IMR-90 (cell line): ENCODE measurements around the gene CTDSPL. TPM values are rescaled to one million over a fixed set of nuclear protein-coding genes. Genes with fewer than 3 reads are reported as not detected.

Experiments used
- ATAC-seq: fragments of 200-7000 bp; cut with Tn5 transposase; 2 replicates; pipeline ENCODE4 v1.9.1; 2020; ENCODE audit warnings: low read depth, mild to moderate bottlenecking, moderate library complexity
- BruUV-seq: library from RNA; stranded (reverse); fragments of 400-500 nt; replicated peaks from 2 replicates; lab custom pipeline; 2021; lab: Mats Ljungman, UMichigan
- CTCF ChIA-PET: fragments of 300-600 bp; formaldehyde crosslinking; extraction: SDS; loops from one replicate; lab custom pipeline; 2021; ENCODE audit warnings: antibody characterized with exemption; lab: Yijun Ruan, JAX
- POLR2A ChIA-PET: fragments of 300-600 bp; sonication (Branson Sonifier 250); formaldehyde crosslinking; loops from one replicate; lab custom pipeline; 2022; ENCODE audit warnings: antibody characterized with exemption; ENCODE audit not compliant: unreplicated experiment; lab: Charles Lee
- DNase-seq: peaks from one replicate; pipeline ENCODE4 v3.0.0; 2013
- H2AFZ ChIP-seq: replicated peaks from 2 replicates; pipeline ENCODE3; 2013; ENCODE audit warnings: low read length, mild to moderate bottlenecking; ENCODE audit not compliant: poor library complexity
- H2AK5ac ChIP-seq: 2 replicates; pipeline ENCODE4 v1.6.1; 2013; ENCODE audit warnings: low read depth, low read length, inconsistent platforms
- H2AK9ac ChIP-seq: replicated peaks from 2 replicates; pipeline ENCODE3; 2013; ENCODE audit warnings: mild to moderate bottlenecking, low read depth, low read length, moderate library complexity; ENCODE audit not compliant: poor library complexity
- H2BK120ac ChIP-seq: 2 replicates; pipeline ENCODE4 v1.6.1; 2013; ENCODE audit warnings: low read depth, low read length, inconsistent platforms
- H2BK15ac ChIP-seq: 3 replicates; pipeline ENCODE4 v1.6.1; 2013; ENCODE audit warnings: low read depth, low read length, inconsistent platforms
- H2BK20ac ChIP-seq: 2 replicates; pipeline ENCODE4 v1.6.1; 2013; ENCODE audit warnings: low read depth, mild to moderate bottlenecking, inconsistent platforms, low read length, moderate library complexity
- H2BK5ac ChIP-seq: 2 replicates; pipeline ENCODE4 v1.6.1; 2013; ENCODE audit warnings: mild to moderate bottlenecking, low read depth, low read length, inconsistent platforms; ENCODE audit not compliant: poor library complexity, severe bottlenecking
- H3K14ac ChIP-seq: replicated peaks from 2 replicates; pipeline ENCODE4 v1.6.1; 2013; ENCODE audit warnings: low read depth, low read length, inconsistent platforms
- H3K18ac ChIP-seq: 2 replicates; pipeline ENCODE4 v1.6.1; 2013; ENCODE audit warnings: low read depth, low read length, control low read depth
- H3K23ac ChIP-seq: 2 replicates; pipeline ENCODE4 v1.6.1; 2013; ENCODE audit warnings: low read depth, low read length, inconsistent platforms
- H3K27ac ChIP-seq: 2 replicates; pipeline ENCODE4 v1.5.1; 2013; ENCODE audit warnings: mild to moderate bottlenecking, control low read depth, low read length; ENCODE audit not compliant: insufficient read depth
- H3K27me3 ChIP-seq: 2 replicates; pipeline ENCODE4 v1.6.1; 2013; ENCODE audit warnings: low read length; ENCODE audit not compliant: control insufficient read depth, insufficient read depth
- H3K36me3 ChIP-seq: 2 replicates; pipeline ENCODE4 v1.6.1; 2013; ENCODE audit warnings: low read length, mixed read lengths; ENCODE audit not compliant: control insufficient read depth, insufficient read depth
- H3K4ac ChIP-seq: 2 replicates; pipeline ENCODE4 v1.6.1; 2013; ENCODE audit warnings: low read depth, low read length, inconsistent platforms
- H3K4me1 ChIP-seq: 2 replicates; pipeline ENCODE4 v1.6.1; 2013; ENCODE audit warnings: low read length, mixed read lengths; ENCODE audit not compliant: control insufficient read depth, insufficient read depth
- H3K4me2 ChIP-seq: 2 replicates; pipeline ENCODE4 v1.6.1; 2013; ENCODE audit warnings: low read depth, mild to moderate bottlenecking, control low read depth, low read length, moderate library complexity
- H3K4me3 ChIP-seq: 2 replicates; pipeline ENCODE4 v1.5.1; 2013; ENCODE audit warnings: low read depth, mild to moderate bottlenecking, control low read depth, low read length, moderate library complexity; ENCODE audit not compliant: insufficient read depth
- H3K56ac ChIP-seq: 2 replicates; pipeline ENCODE4 v1.6.1; 2013; ENCODE audit warnings: low read length, inconsistent platforms; ENCODE audit not compliant: insufficient read depth; ENCODE audit errors: extremely low read depth
- H3K79me1 ChIP-seq, 2 experiments: 2 replicates each; pipeline ENCODE4 v1.6.1; 2013; ENCODE audit warnings: low read length in 2 of 2, inconsistent platforms in 1 of 2, low read depth in 1 of 2
- H3K9ac ChIP-seq: 2 replicates; pipeline ENCODE4 v1.6.1; 2013; ENCODE audit warnings: low read depth, low read length, control low read depth
- H3K9me1 ChIP-seq: 2 replicates; pipeline ENCODE4 v1.6.1; 2013; ENCODE audit warnings: low read length, inconsistent platforms; ENCODE audit not compliant: insufficient read depth
- H3K9me3 ChIP-seq: 2 replicates; pipeline ENCODE4 v1.6.1; 2013; ENCODE audit warnings: low read length; ENCODE audit not compliant: control insufficient read depth, insufficient read depth
- H4K20me1 ChIP-seq: 2 replicates; pipeline ENCODE4 v1.6.1; 2013; ENCODE audit warnings: low read length, inconsistent platforms; ENCODE audit not compliant: insufficient read depth
- H4K5ac ChIP-seq: 2 replicates; pipeline ENCODE4 v1.6.1; 2013; ENCODE audit warnings: mild to moderate bottlenecking, low read depth, low read length, control low read depth
- H4K8ac ChIP-seq, 2 experiments: 2 replicates each; pipeline ENCODE4 v1.6.1; 2013; ENCODE audit warnings: low read depth in 2 of 2, low read length in 2 of 2, control low read depth in 1 of 2, inconsistent platforms in 1 of 2
- H4K91ac ChIP-seq: 2 replicates; pipeline ENCODE4 v1.6.1; 2013; ENCODE audit warnings: low read depth, low read length, inconsistent platforms; ENCODE audit not compliant: insufficient read depth
- CEBPB ChIP-seq: IDR thresholded peaks from 2 replicates; pipeline ENCODE4 v1.6.1; 2012; ENCODE audit warnings: low read depth, low read length, improper control_type of control experiment
- CHD1 ChIP-seq: IDR thresholded peaks from 2 replicates; pipeline ENCODE4 v1.6.1; 2012; ENCODE audit warnings: low read depth, low read length, improper control_type of control experiment
- dilution Hi-C: fragments of 300-500 bp; cut with HindIII; formaldehyde crosslinking; loops from one replicate; pipeline ENCODE4 v1.14.3; 2018; ENCODE audit warnings: low sequenced_read_pairs; ENCODE audit not compliant: unreplicated experiment
- in situ Hi-C: fragments of 300-500 bp; cut with MboI; formaldehyde crosslinking; loops from 3 replicates; pipeline ENCODE4 v1.14.3; 2019; ENCODE audit warnings: low sequenced_read_pairs, inconsistent platforms, mixed read lengths
- intact Hi-C: fragments of 100-400 bp; cut with micrococcal nuclease; formaldehyde crosslinking; loops from 2 replicates; pipeline ENCODE4 v1.10.0; 2022
- polyA plus RNA-seq, 3 experiments: library from polyadenylated mRNA; depleted of rRNA; stranded (reverse); fragments of >200 nt; gene quantifications; 2 replicates each; pipeline ENCODE4 v1.2.3, GENCODE V29; 2012; ENCODE audit warnings: low replicate concordance in 1 of 3
- total RNA-seq: library from RNA; depleted of rRNA; stranded (reverse); fragments of >200 nt; gene quantifications from 2 replicates; pipeline ENCODE4 v1.2.3, GENCODE V29; 2012

The CTDSPL gene
- total and polyA plus RNA-seq, 2 of the 4 experiments (the other 2 are of a cell fraction), result 24.5 to 29.0 TPM

- DNase-seq (no peak), ATAC-seq (no peak)
- ChIA-PET POLR2A (no interaction called here), CTCF (interaction anchor here (1.4 kb wide), 1 partner anchor 108 kb away, joined by 5 read pairs; no protein-coding TSS in a partner anchor)
- H4K91ac ChIP-seq, result no peak overlapping the region
- TF ChIP-seq CEBPB (peak; percentile 77), CHD1 (no peak)
- H2BK5ac ChIP-seq, result no peak overlapping the region
- intact Hi-C loops (no loop called here), dilution Hi-C loops (no loop called here), in situ Hi-C loops (loop anchor here (5.0 kb wide), 1 partner anchor 104 kb away; no protein-coding TSS in a partner anchor)
- H2AK5ac ChIP-seq, result no peak overlapping the region
- no peak overlapping the region for H2BK120ac ChIP-seq
- peaks cover 9% of the 10 kb centered on the region; the same call in 1 of the 2 replicates for H3K9me1 ChIP-seq
- H3K79me1 ChIP-seq, result peaks cover 21 to 40% of the 10 kb centered on the region in 2 experiments
- H3K4me1 ChIP-seq, result peaks cover 12% of the 10 kb centered on the region
- no peak overlapping the region for H3K4me2 ChIP-seq
- no peak overlapping the region for H2BK20ac ChIP-seq
- no peak overlapping the region for H4K8ac ChIP-seq
- H4K5ac ChIP-seq, result no peak overlapping the region
- no TSS peak for BruUV-seq
- H4K20me1 ChIP-seq, result peaks cover 23% of the 10 kb centered on the region
- no peak overlapping the region for H2AFZ ChIP-seq
- no peak overlapping the region for H3K4me3 ChIP-seq
- H3K36me3 ChIP-seq, result no peaks in the 10 kb centered on the region; the same call in 1 of the 2 replicates
- no peak overlapping the region for H3K23ac ChIP-seq
- no peak overlapping the region for H3K14ac ChIP-seq
- no peak overlapping the region for H3K56ac ChIP-seq
- no peak overlapping the region for H3K18ac ChIP-seq
- no peak overlapping the region for H3K27ac ChIP-seq
- no peak overlapping the region for H3K4ac ChIP-seq
- no peak overlapping the region for H2BK15ac ChIP-seq
- no peaks in the 10 kb centered on the region for H3K9me3 ChIP-seq
- H3K27me3 ChIP-seq, result no peaks in the 10 kb centered on the region
- no peak overlapping the region for H3K9ac ChIP-seq
- no peak overlapping the region for H2AK9ac ChIP-seq
Observed at GRCh38 chr3:37858742-37859141, 2.9 kb upstream of the CTDSPL start.
